ENCODE measurements around the gene RASGRP3.
A peak's percentile ranks its signal among the peaks of the same experiment; 100 is the strongest.

Gene RASGRP3

GRCh38 chr2:33494155-33494779 lies 17.8 kb downstream of the RASGRP3 start:
- no peak for DNase-seq

GRCh38 chr2:33494877-33495641 lies 18.6 kb downstream of the RASGRP3 start:
- no peak for DNase-seq

- no peak for DNase-seq
Observed at GRCh38 chr2:33495683-33496082, 19.2 kb downstream of the RASGRP3 start.

GRCh38 chr2:33496150-33496549 lies 19.7 kb downstream of the RASGRP3 start:
- no peak for DNase-seq

- no peak for DNase-seq
Observed at GRCh38 chr2:33496726-33497125, 20.3 kb downstream of the RASGRP3 start.

- DNase-seq: peak; percentile 55
Observed at GRCh38 chr2:33497221-33497650, 20.8 kb downstream of the RASGRP3 start.

GRCh38 chr2:33498291-33498956 lies 22.0 kb downstream of the RASGRP3 start:
- DNase-seq: no peak

- DNase-seq: no peak
Observed at GRCh38 chr2:33500177-33500576, 23.7 kb downstream of the RASGRP3 start.

- DNase-seq: no peak
Observed at GRCh38 chr2:33502025-33502424, 25.6 kb downstream of the RASGRP3 start.

GRCh38 chr2:33503002-33503401 lies 26.6 kb downstream of the RASGRP3 start:
- DNase-seq: no peak

GRCh38 chr2:33505966-33506365 lies 29.5 kb downstream of the RASGRP3 start:
- DNase-seq: no peak

- DNase-seq: no peak
Observed at GRCh38 chr2:33509908-33510585, 33.6 kb downstream of the RASGRP3 start.

GRCh38 chr2:33510586-33510968 lies 34.1 kb downstream of the RASGRP3 start:
- no peak for DNase-seq

- DNase-seq: no peak
Observed at GRCh38 chr2:33511141-33511540, 34.7 kb downstream of the RASGRP3 start.

GRCh38 chr2:33512112-33512511 lies 35.7 kb downstream of the RASGRP3 start:
- no peak for DNase-seq

- DNase-seq: no peak
Observed at GRCh38 chr2:33513480-33513879, 37.0 kb downstream of the RASGRP3 start.

- no peak for DNase-seq
Observed at GRCh38 chr2:33516456-33516995, 40.1 kb downstream of the RASGRP3 start.

- no peak for DNase-seq
Observed at GRCh38 chr2:33518200-33518599, 41.8 kb downstream of the RASGRP3 start.

- no peak for DNase-seq
Observed at GRCh38 chr2:33518929-33519328, 42.5 kb downstream of the RASGRP3 start.

GRCh38 chr2:33521791-33522281 lies 45.4 kb downstream of the RASGRP3 start:
- no peak for DNase-seq

- no peak for DNase-seq
Observed at GRCh38 chr2:33522576-33522975, 46.1 kb downstream of the RASGRP3 start.

GRCh38 chr2:33525666-33526065 lies 49.2 kb downstream of the RASGRP3 start:
- DNase-seq: no peak

GRCh38 chr2:33526132-33526531 lies 49.7 kb downstream of the RASGRP3 start:
- DNase-seq: no peak
